Liver (tissue), 9 donors: ENCODE data around the gene CNTN1. TPM values are rescaled to one million over a fixed set of nuclear protein-coding genes. Genes with fewer than 3 reads are reported as not detected.

ENCODE experiments used
- DNase-seq: peaks from one replicate; pipeline ENCODE4 v3.0.0-alpha.2; 2017; ENCODE audit warnings: low spot score
- H3K27ac ChIP-seq, 2 donors: one replicate each; pipeline ENCODE4 v1.7.0; 2013; ENCODE audit warnings: inconsistent platforms in 2 of 2, low read length in 2 of 2, control low read depth in 1 of 2, low read depth in 1 of 2, mild to moderate bottlenecking in 1 of 2
- H3K27me3 ChIP-seq, 4 donors: one replicate each; pipeline versions ENCODE4 v1.6.1 to v1.7.0; 2013; ENCODE audit warnings: low read length in 3 of 4, inconsistent platforms in 1 of 4, mild to moderate bottlenecking in 1 of 4, moderate library complexity in 1 of 4; ENCODE audit not compliant: control insufficient read depth in 4 of 4, insufficient read depth in 4 of 4
- H3K36me3 ChIP-seq, 4 donors: one replicate each; pipeline versions ENCODE4 v1.6.1 to v1.7.0; 2013; ENCODE audit warnings: low read length in 3 of 4, mild to moderate bottlenecking in 3 of 4, low read depth in 1 of 4, moderate library complexity in 1 of 4; ENCODE audit not compliant: control insufficient read depth in 4 of 4, insufficient read depth in 3 of 4
- H3K4me1 ChIP-seq, 4 donors: one replicate each; pipeline versions ENCODE4 v1.6.1 to v1.7.0; 2013; ENCODE audit warnings: low read length in 3 of 4, mild to moderate bottlenecking in 3 of 4, moderate library complexity in 1 of 4; ENCODE audit not compliant: control insufficient read depth in 4 of 4, insufficient read depth in 4 of 4
- H3K4me3 ChIP-seq, 3 donors: one replicate each; pipeline versions ENCODE4 v1.6.1 to v1.7.0; 2013; ENCODE audit warnings: low read length in 3 of 3, control low read depth in 1 of 3, low read depth in 1 of 3, mild to moderate bottlenecking in 1 of 3
- H3K9ac ChIP-seq, 2 donors: one replicate each; pipeline ENCODE4 v1.7.0; 2013; ENCODE audit warnings: low read length in 2 of 2, mild to moderate bottlenecking in 2 of 2, moderate library complexity in 2 of 2, control low read depth in 1 of 2, low read depth in 1 of 2
- H3K9me3 ChIP-seq, 4 donors: one replicate each; pipeline versions ENCODE4 v1.6.1 to v1.7.0; 2013; ENCODE audit warnings: low read length in 3 of 4; ENCODE audit not compliant: control insufficient read depth in 4 of 4
- ATF3 ChIP-seq: IDR thresholded peaks from 2 replicates; pipeline ENCODE4 v1.6.1; 2016; ENCODE audit warnings: antibody characterized with exemption
- CTCF ChIP-seq: fragments of 150-350 bp; IDR thresholded peaks from 2 replicates; pipeline ENCODE4 v1.5.1; 2017; ENCODE audit warnings: improper control_type of control experiment, low read depth, low read length; ENCODE audit not compliant: missing input control
- EGR1 ChIP-seq, 2 donors: IDR thresholded peaks; 2 replicates each; pipeline ENCODE4 v1.6.1; 2016 to 2018; ENCODE audit warnings: antibody characterized with exemption in 2 of 2, low read depth in 2 of 2
- FOXA1 ChIP-seq: IDR thresholded peaks from 2 replicates; pipeline ENCODE4 v1.6.1; 2016; ENCODE audit warnings: antibody characterized with exemption
- FOXA2 ChIP-seq: IDR thresholded peaks from 2 replicates; pipeline ENCODE4 v1.6.1; 2016; ENCODE audit warnings: antibody characterized with exemption
- GABPA ChIP-seq, 2 donors: IDR thresholded peaks in 1 of 2; conservative IDR thresholded peaks in 1 of 2; 2 replicates each; pipeline ENCODE4 v1.6.1; 2016; ENCODE audit warnings: antibody characterized with exemption in 2 of 2, mild to moderate bottlenecking in 1 of 2, moderate library complexity in 1 of 2
- HNF4A ChIP-seq, 2 donors: conservative IDR thresholded peaks; 2 replicates each; pipeline ENCODE4 v1.6.1; 2016; ENCODE audit warnings: antibody characterized with exemption in 2 of 2, mild to moderate bottlenecking in 2 of 2
- HNF4G ChIP-seq: IDR thresholded peaks from 2 replicates; pipeline ENCODE4 v1.6.1; 2016; ENCODE audit warnings: antibody characterized with exemption
- JUND ChIP-seq, 2 donors: IDR thresholded peaks; 2 replicates each; pipeline ENCODE4 v1.6.1; 2016; ENCODE audit warnings: antibody characterized with exemption in 2 of 2
- MAX ChIP-seq: IDR thresholded peaks from 2 replicates; pipeline ENCODE4 v1.6.1; 2016; ENCODE audit warnings: antibody characterized with exemption
- NR2F2 ChIP-seq: IDR thresholded peaks from 2 replicates; pipeline ENCODE4 v1.6.1; 2016; ENCODE audit warnings: antibody characterized with exemption
- RAD21 ChIP-seq, 2 donors: IDR thresholded peaks; 2 replicates each; pipeline ENCODE4 v1.6.1; 2016; ENCODE audit warnings: antibody characterized with exemption in 2 of 2, mild to moderate bottlenecking in 2 of 2
- REST ChIP-seq: IDR thresholded peaks from 2 replicates; pipeline ENCODE4 v1.6.1; 2016; ENCODE audit warnings: antibody characterized with exemption, mild to moderate bottlenecking
- RXRA ChIP-seq, 2 donors: IDR thresholded peaks; 2 replicates each; pipeline ENCODE4 v1.6.1; 2017 to 2018; ENCODE audit warnings: antibody characterized with exemption in 2 of 2, mild to moderate bottlenecking in 1 of 2
- SP1 ChIP-seq: IDR thresholded peaks from 2 replicates; pipeline ENCODE4 v1.6.1; 2018; ENCODE audit warnings: antibody characterized with exemption, mild to moderate bottlenecking
- TAF1 ChIP-seq: conservative IDR thresholded peaks from 2 replicates; pipeline ENCODE4 v1.6.1; 2016; ENCODE audit warnings: antibody characterized with exemption, mild to moderate bottlenecking
- YY1 ChIP-seq: IDR thresholded peaks from 2 replicates; pipeline ENCODE4 v1.6.1; 2016; ENCODE audit warnings: antibody characterized with exemption, mild to moderate bottlenecking
- ZBTB33 ChIP-seq: IDR thresholded peaks from 2 replicates; pipeline ENCODE4 v1.6.1; 2016; ENCODE audit warnings: antibody characterized with exemption
- WGBS: extraction: QIAGEN DNeasy Blood & Tissue Kit; methylation state at CpG from one replicate; pipeline ENCODE4 v1.1.7; 2013; 5-methylcytosine and 5-hydroxymethylcytosine counted together
- polyA plus RNA-seq, 2 donors: library from polyadenylated mRNA; stranded (reverse) in 1 of 2; unstranded in 1 of 2; fragments of 200-250 nt in 1 of 2; fragments of >200 nt in 1 of 2; fragmentation: Nextera tagmentation in 1 of 2; extraction: Ambion mirVana in 1 of 2; gene quantifications; one replicate each; pipeline versions ENCODE4 v1.2.1 to v1.2.3, GENCODE V29; 2013 to 2015
- total RNA-seq, 2 donors: library from RNA; depleted of rRNA; stranded (reverse); fragments of >200 nt; gene quantifications; one replicate each; pipeline ENCODE4 v1.2.3, GENCODE V29; 2014
- donor health status: healthy.
- donor health status: healthy.
- donor health status: healthy.
- donor health status: healthy.
- donor health status: healthy.

Gene CNTN1
- total and polyA plus RNA-seq, 4 donors, result 0.03 to 1.2 (median 0.43) TPM

GRCh38 chr12:40717576-40717975 lies 25.3 kb downstream of the CNTN1 start:
- Histone ChIP-seq H3K27ac (no peak overlapping the region), H3K36me3 (no peaks in the 10 kb centered on the region), H3K9me3 (no peaks in the 10 kb centered on the region), H3K4me3 (no peak overlapping the region), H3K9ac (no peak overlapping the region), H3K4me1 (no peaks in the 10 kb centered on the region), H3K27me3 (no peaks in the 10 kb centered on the region)
- DNase-seq, result no peak
- TF ChIP-seq YY1 (no peak), EGR1 (IDR thresholded peaks at IDR 0.05; ENCODE audit: low read depth in 2 of 2) (no peak)
- WGBS, result 71% methylated on average over 1 of the region's 1 CpG

- no peak for DNase-seq
- TF ChIP-seq ATF3 (no peak), MAX (no peak), FOXA1 (no peak), HNF4G (no peak), GABPA (IDR thresholded peaks at IDR 0.05 in 1 of 2, conservative IDR thresholded peaks at IDR 0.05 in 1 of 2) (no peak), RAD21 (IDR thresholded peaks at IDR 0.05) (no peak), YY1 (no peak), HNF4A (conservative IDR thresholded peaks at IDR 0.05) (no peak), RXRA (IDR thresholded peaks at IDR 0.05) (no peak), JUND (IDR thresholded peaks at IDR 0.05) (no peak)
- no peak overlapping the region for H3K9ac ChIP-seq
- H3K4me1 ChIP-seq, result no peaks in the 10 kb centered on the region
- no peaks in the 10 kb centered on the region for H3K9me3 ChIP-seq
- no peaks in the 10 kb centered on the region for H3K27me3 ChIP-seq
- no peak overlapping the region for H3K27ac ChIP-seq
- H3K4me3 ChIP-seq, result no peak overlapping the region
- 57% methylated on average over 2 of the region's 2 CpGs for WGBS
- H3K36me3 ChIP-seq, result no peaks in the 10 kb centered on the region
Observed at GRCh38 chr12:40718878-40719372, 26.7 kb downstream of the CNTN1 start.

GRCh38 chr12:40723001-40723400 lies 30.8 kb downstream of the CNTN1 start:
- no peak for DNase-seq
- Histone ChIP-seq H3K36me3 (no peaks in the 10 kb centered on the region), H3K9me3 (no peaks in the 10 kb centered on the region), H3K4me1 (no peaks in the 10 kb centered on the region), H3K9ac (no peak overlapping the region), H3K27ac (no peak overlapping the region), H3K27me3 (no peaks in the 10 kb centered on the region), H3K4me3 (no peak overlapping the region)
- WGBS, result 94% methylated on average over 6 of the region's 6 CpGs
- TF ChIP-seq HNF4G, result no peak
- no peak for TF ChIP-seq MAX
- TF ChIP-seq GABPA (IDR thresholded peaks at IDR 0.05 in 1 of 2, conservative IDR thresholded peaks at IDR 0.05 in 1 of 2), result no peak
- no peak for TF ChIP-seq YY1
- no peak for TF ChIP-seq RAD21 (IDR thresholded peaks at IDR 0.05)
- no peak for TF ChIP-seq NR2F2
- no peak for TF ChIP-seq TAF1
- TF ChIP-seq CTCF, result no peak
- TF ChIP-seq ZBTB33, result no peak
- TF ChIP-seq REST, result no peak
- TF ChIP-seq FOXA2, result no peak
- no peak for TF ChIP-seq RXRA (IDR thresholded peaks at IDR 0.05)
- no peak for TF ChIP-seq EGR1 (IDR thresholded peaks at IDR 0.05; ENCODE audit: low read depth in 2 of 2)
- TF ChIP-seq FOXA1, result no peak
- no peak for TF ChIP-seq SP1
- TF ChIP-seq HNF4A (conservative IDR thresholded peaks at IDR 0.05), result no peak
- TF ChIP-seq ATF3, result no peak
- no peak for TF ChIP-seq JUND (IDR thresholded peaks at IDR 0.05)
